ENCODE results near the gene PAPSS1.

- TF ChIP-seq CTCF (IDR thresholded peaks at IDR 0.05) (no peak), EP300 (IDR thresholded peaks at IDR 0.05) (no peak)
These were observed 127.5 kb downstream of the PAPSS1 start for GRCh38 chr4:107592519-107592918.
